K562 (cell line): ENCODE measurements around the gene PRSS12. TPM values are rescaled to one million over a fixed set of nuclear protein-coding genes. Genes with fewer than 3 reads are reported as not detected.

ENCODE experiments used
- ATAC-seq: fragments of 200-7000 bp; cut with Tn5 transposase; 3 replicates; pipeline ENCODE4 v1.9.1; 2020; ENCODE audit warnings: moderate library complexity
- BruUV-seq: library from RNA; stranded (reverse); fragments of 400-500 nt; replicated peaks from 2 replicates; lab custom pipeline; 2021; lab: Mats Ljungman, UMichigan
- CTCF ChIA-PET: fragments of 300-600 bp; formaldehyde crosslinking; extraction: SDS; loops from one replicate; lab custom pipeline; 2021; ENCODE audit warnings: low intra/inter-chr PET ratio; lab: Yijun Ruan, JAX
- POLR2A ChIA-PET: fragments of 300-600, 350-650 bp; sonication (Branson Sonifier 250); formaldehyde crosslinking; extraction: SDS; loops from one replicate; lab custom pipeline; 2021; ENCODE audit warnings: antibody characterized with exemption, inconsistent platforms; lab: Yijun Ruan, JAX
- DNase-seq, 4 experiments: peaks; one replicate each; pipeline versions ENCODE4 v3.0.0 to v3.0.0-alpha.2; 2011 to 2018; ENCODE audit warnings: low spot score in 3 of 4, mixed read lengths in 3 of 4; ENCODE audit errors: extremely low read depth in 1 of 4
- FAIRE-seq: peaks from 2 replicates; lab custom pipeline; 2011; peaks lifted over from hg19 to GRCh38; lab: Jason Lieb, UNC
- H2AFZ ChIP-seq: 2 replicates; pipeline ENCODE4 v1.6.0; 2011; ENCODE audit warnings: low read depth, low read length, control low read depth, inconsistent platforms
- H3K27ac ChIP-seq: fragments of 200-600 bp; 3 replicates; pipeline ENCODE4 v1.8.0; 2011; ENCODE audit warnings: low read depth, mild to moderate bottlenecking, control low read depth, inconsistent platforms, low read length, moderate library complexity, mixed read lengths; ENCODE audit errors: extremely low read depth
- H3K27me3 ChIP-seq, 2 experiments: fragments of 300-600 bp in 1 of 2; 2 replicates in 1 of 2; 3 replicates in 1 of 2; pipeline versions ENCODE4 v1.6.0 to v1.8.0; 2011; ENCODE audit warnings: inconsistent platforms in 2 of 2, low read length in 2 of 2, mild to moderate bottlenecking in 1 of 2, mixed read lengths in 1 of 2, moderate library complexity in 1 of 2; ENCODE audit not compliant: control insufficient read depth in 2 of 2, insufficient read depth in 2 of 2
- H3K36me3 ChIP-seq: fragments of 300-600 bp; 3 replicates; pipeline ENCODE4 v1.8.0; 2011; ENCODE audit warnings: mild to moderate bottlenecking, low read length, inconsistent platforms; ENCODE audit not compliant: control insufficient read depth, insufficient read depth
- H3K4me1 ChIP-seq, 2 experiments: fragments of 200-600 bp in 1 of 2; replicated peaks in 1 of 2; 2 replicates in 1 of 2; 3 replicates in 1 of 2; pipeline versions ENCODE4 v1.5.1 to v1.8.0; 2011; ENCODE audit warnings: inconsistent platforms in 2 of 2, low read length in 2 of 2, mild to moderate bottlenecking in 1 of 2, mixed read lengths in 1 of 2, moderate library complexity in 1 of 2; ENCODE audit not compliant: control insufficient read depth in 2 of 2, insufficient read depth in 2 of 2
- H3K4me2 ChIP-seq: 2 replicates; pipeline ENCODE4 v1.6.1; 2011; ENCODE audit warnings: low read length, control low read depth, inconsistent platforms, mixed read lengths; ENCODE audit not compliant: insufficient read depth
- H3K4me3 ChIP-seq: fragments of 200-600 bp; sonication (generic), shearing (Covaris generic); 2 replicates; pipeline ENCODE4 v1.5.1; 2016; ENCODE audit warnings: control low read depth, inconsistent platforms
- H3K79me2 ChIP-seq: fragments of 200-600 bp; 3 replicates; pipeline ENCODE4 v1.8.0; 2011; ENCODE audit warnings: low read length, inconsistent platforms; ENCODE audit not compliant: control insufficient read depth, insufficient read depth
- H3K9ac ChIP-seq, 2 experiments: 2 replicates each; pipeline versions ENCODE4 v1.6.0 to v1.6.1; 2011; ENCODE audit warnings: low read depth in 2 of 2, low read length in 2 of 2, control low read depth in 1 of 2, inconsistent platforms in 1 of 2, mild to moderate bottlenecking in 1 of 2, mixed read lengths in 1 of 2; ENCODE audit not compliant: insufficient read depth in 1 of 2
- H3K9me1 ChIP-seq: one replicate; pipeline ENCODE4 v1.6.0; 2011; ENCODE audit warnings: inconsistent platforms, mild to moderate bottlenecking, low read length, moderate library complexity; ENCODE audit not compliant: control insufficient read depth, insufficient read depth
- H3K9me3 ChIP-seq: replicated peaks from 2 replicates; pipeline ENCODE4 v1.5.1; 2011; ENCODE audit warnings: low read depth, low read length, inconsistent platforms; ENCODE audit not compliant: control insufficient read depth, insufficient read depth
- H4K20me1 ChIP-seq: replicated peaks from 2 replicates; pipeline ENCODE4 v1.6.1; 2011; ENCODE audit warnings: low read length, inconsistent platforms, mixed read lengths; ENCODE audit not compliant: control insufficient read depth, insufficient read depth
- ATF3 ChIP-seq, 2 experiments: fragments of 450-650 bp in 1 of 2; sonication (generic) in 1 of 2; formaldehyde crosslinking in 1 of 2; IDR thresholded peaks in 1 of 2; conservative IDR thresholded peaks in 1 of 2; 2 replicates each; pipeline versions ENCODE4 v1.6.1 to v1.8.1; 2016 to 2023; ENCODE audit warnings: mild to moderate bottlenecking in 2 of 2, moderate library complexity in 2 of 2, inconsistent platforms in 1 of 2, missing genetic modification reagents in 1 of 2
- CHCHD3 ChIP-seq: fragments of 250-450 bp; sonication (Bioruptor Pico); IDR thresholded peaks from 2 replicates; pipeline ENCODE4 v2.1.2; 2022; ENCODE audit warnings: mild to moderate bottlenecking
- FIP1L1 ChIP-seq: fragments of 200-400 bp; formaldehyde crosslinking; IDR thresholded peaks from 2 replicates; pipeline ENCODE4 v1.6.1; 2018; ENCODE audit warnings: mild to moderate bottlenecking, low read depth, low read length; ENCODE audit not compliant: poor library complexity, severe bottlenecking
- RUNX1 ChIP-seq: sonication (generic); IDR thresholded peaks from 2 replicates; pipeline ENCODE4 v1.6.1; 2016; ENCODE audit warnings: antibody characterized with exemption, low read depth
- TOE1 ChIP-seq, 2 experiments: fragments of 450-650 bp in 1 of 2; sonication (generic) in 1 of 2; formaldehyde crosslinking in 1 of 2; IDR thresholded peaks; 2 replicates each; pipeline versions ENCODE4 v1.7.1 to v1.8.0; 2016 to 2022; ENCODE audit warnings: borderline replicate concordance in 2 of 2, mild to moderate bottlenecking in 2 of 2, antibody characterized with exemption in 1 of 2, inconsistent platforms in 1 of 2, low read depth in 1 of 2, missing genetic modification reagents in 1 of 2, moderate library complexity in 1 of 2
- ZNF212 ChIP-seq: fragments of 450-650 bp; formaldehyde crosslinking; IDR thresholded peaks from 2 replicates; pipeline ENCODE4 v1.4.0; 2020; ENCODE audit warnings: mild to moderate bottlenecking
- ZNF282 ChIP-seq: sonication (generic); formaldehyde crosslinking; IDR thresholded peaks from 2 replicates; pipeline ENCODE4 v1.8.1; 2023; ENCODE audit warnings: missing genetic modification reagents
- ZNF354B ChIP-seq: fragments of 250-450 bp; sonication (Bioruptor Pico); IDR thresholded peaks from 2 replicates; pipeline ENCODE4 v1.4.0; 2020
- WGBS: fragments of 100-300 bp; shearing (Covaris generic); methylation state at CpG from one replicate; pipeline ENCODE4 v1.1.6; 2016; ENCODE audit warnings: low coverage, mixed read lengths; ENCODE audit not compliant: insufficient coverage; ENCODE audit errors: missing lambda C conversion rate; 5-methylcytosine and 5-hydroxymethylcytosine counted together
- in situ Hi-C: fragments of 300-500 bp; cut with MboI; formaldehyde crosslinking; loops from 4 replicates; pipeline ENCODE4 v1.15.0; 2018; ENCODE audit warnings: inconsistent platforms, mixed read lengths
- intact Hi-C: fragments of 100-400 bp; cut with micrococcal nuclease; formaldehyde crosslinking; loops from 2 replicates; pipeline ENCODE4 v1.14.2; 2022
- polyA plus RNA-seq, 8 experiments: library from polyadenylated mRNA; depleted of rRNA in 4 of 8; stranded (reverse) in 5 of 8; unstranded in 3 of 8; fragments of >200 nt; fragmentation: Nextera tagmentation in 2 of 8; fragmentation: Illumina TruSeq in 1 of 8; extraction: Ambion mirVana in 2 of 8; extraction: Trizol in 1 of 8; gene quantifications; 2 replicates each; pipeline versions ENCODE4 v1.2.1 to v1.2.3, GENCODE V29; 2011 to 2014; ENCODE audit warnings: inconsistent platforms in 1 of 8, missing spikeins in 1 of 8
- total RNA-seq, 7 experiments: library from RNA; depleted of rRNA in 6 of 7; stranded (reverse); fragments of >200 nt in 6 of 7; fragmentation: Illumina TruSeq in 2 of 7; extraction: Trizol in 2 of 7; gene quantifications; 2 replicates each; pipeline versions ENCODE4 v1.2.1 to v1.2.3, GENCODE V29; 2011 to 2021; ENCODE audit warnings: low replicate concordance in 1 of 7
- TF ChIP-seq, protein P1 (sequence below): sonication (generic); formaldehyde crosslinking; IDR thresholded peaks from 2 replicates; pipeline ENCODE4 v1.4.0; 2020; ENCODE audit warnings: mild to moderate bottlenecking, missing genetic modification reagents
- TF ChIP-seq, protein P2 (sequence below): fragments of 250-450 bp; sonication (Bioruptor Pico); IDR thresholded peaks from 2 replicates; pipeline ENCODE4 v1.9.0; 2021; ENCODE audit warnings: mild to moderate bottlenecking, inconsistent platforms
- TF ChIP-seq, protein P3 (sequence below): fragments of 450-650 bp; IDR thresholded peaks from 2 replicates; pipeline ENCODE4 v1.7.1; 2018; ENCODE audit warnings: mild to moderate bottlenecking, low read depth; ENCODE audit not compliant: partially characterized antibody

Gene PRSS12
- total and polyA plus RNA-seq, 9 of the 15 experiments (the other 6 are each of a cell fraction or from before 2014, with no cell fraction given) = 0.06 to 0.11 (median 0.09) TPM; not detected in 6

DNA sequence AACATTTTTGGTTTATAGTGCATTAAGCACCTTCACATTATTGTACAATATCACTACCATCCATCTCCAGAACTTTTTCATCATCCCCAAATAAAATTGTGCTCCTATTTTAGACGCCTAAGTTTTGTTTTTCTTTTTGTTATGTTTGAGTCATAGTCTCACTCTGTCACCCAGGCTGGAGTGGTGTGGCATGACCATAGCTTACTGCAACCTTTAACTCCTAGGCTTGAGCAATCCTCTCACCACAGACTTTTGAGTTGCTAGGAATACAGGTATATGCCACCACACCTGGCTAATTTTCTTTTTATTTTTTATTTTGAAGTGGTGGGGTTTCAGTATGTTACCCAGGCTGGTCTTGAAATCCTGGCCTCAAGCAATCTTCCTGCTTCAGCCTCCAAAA lies 33.9 kb downstream of the PRSS12 start:
- Histone ChIP-seq H3K9ac (no peak overlapping the region), H3K27ac (no peak overlapping the region), H3K9me3 (no peaks in the 10 kb centered on the region), H3K27me3 (no peaks in the 10 kb centered on the region), H2AFZ (no peak overlapping the region), H3K79me2 (no peaks in the 10 kb centered on the region), H3K36me3 (no peaks in the 10 kb centered on the region), H3K4me1 (no peaks in the 10 kb centered on the region), H3K4me3 (no peak overlapping the region), H3K9me1 (no peaks in the 10 kb centered on the region), H4K20me1 (no peaks in the 10 kb centered on the region), H3K4me2 (no peak overlapping the region)
- no TSS peak for BruUV-seq
- 0% methylated on average over 1 of the region's 1 CpG for WGBS
- TF ChIP-seq, protein P1, sequence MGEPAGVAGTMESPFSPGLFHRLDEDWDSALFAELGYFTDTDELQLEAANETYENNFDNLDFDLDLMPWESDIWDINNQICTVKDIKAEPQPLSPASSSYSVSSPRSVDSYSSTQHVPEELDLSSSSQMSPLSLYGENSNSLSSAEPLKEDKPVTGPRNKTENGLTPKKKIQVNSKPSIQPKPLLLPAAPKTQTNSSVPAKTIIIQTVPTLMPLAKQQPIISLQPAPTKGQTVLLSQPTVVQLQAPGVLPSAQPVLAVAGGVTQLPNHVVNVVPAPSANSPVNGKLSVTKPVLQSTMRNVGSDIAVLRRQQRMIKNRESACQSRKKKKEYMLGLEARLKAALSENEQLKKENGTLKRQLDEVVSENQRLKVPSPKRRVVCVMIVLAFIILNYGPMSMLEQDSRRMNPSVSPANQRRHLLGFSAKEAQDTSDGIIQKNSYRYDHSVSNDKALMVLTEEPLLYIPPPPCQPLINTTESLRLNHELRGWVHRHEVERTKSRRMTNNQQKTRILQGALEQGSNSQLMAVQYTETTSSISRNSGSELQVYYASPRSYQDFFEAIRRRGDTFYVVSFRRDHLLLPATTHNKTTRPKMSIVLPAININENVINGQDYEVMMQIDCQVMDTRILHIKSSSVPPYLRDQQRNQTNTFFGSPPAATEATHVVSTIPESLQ = no peak
- TF ChIP-seq ATF3 (IDR thresholded peaks at IDR 0.05) (no peak), ATF3 (CRISPR knock-in tag; conservative IDR thresholded peaks at IDR 0.05) (no peak), ZNF354B (CRISPR knock-in tag) (no peak), ZNF212 (CRISPR knock-in tag) (no peak), RUNX1 (no peak), FIP1L1 (no peak), CHCHD3 (CRISPR knock-in tag) (no peak), ZNF282 (CRISPR knock-in tag) (no peak), TOE1 (IDR thresholded peaks at IDR 0.05; ENCODE audit: borderline replicate concordance) (no peak), TOE1 (CRISPR knock-in tag; IDR thresholded peaks at IDR 0.05; ENCODE audit: borderline replicate concordance, low read depth) (no peak)
- TF ChIP-seq, protein P2, sequence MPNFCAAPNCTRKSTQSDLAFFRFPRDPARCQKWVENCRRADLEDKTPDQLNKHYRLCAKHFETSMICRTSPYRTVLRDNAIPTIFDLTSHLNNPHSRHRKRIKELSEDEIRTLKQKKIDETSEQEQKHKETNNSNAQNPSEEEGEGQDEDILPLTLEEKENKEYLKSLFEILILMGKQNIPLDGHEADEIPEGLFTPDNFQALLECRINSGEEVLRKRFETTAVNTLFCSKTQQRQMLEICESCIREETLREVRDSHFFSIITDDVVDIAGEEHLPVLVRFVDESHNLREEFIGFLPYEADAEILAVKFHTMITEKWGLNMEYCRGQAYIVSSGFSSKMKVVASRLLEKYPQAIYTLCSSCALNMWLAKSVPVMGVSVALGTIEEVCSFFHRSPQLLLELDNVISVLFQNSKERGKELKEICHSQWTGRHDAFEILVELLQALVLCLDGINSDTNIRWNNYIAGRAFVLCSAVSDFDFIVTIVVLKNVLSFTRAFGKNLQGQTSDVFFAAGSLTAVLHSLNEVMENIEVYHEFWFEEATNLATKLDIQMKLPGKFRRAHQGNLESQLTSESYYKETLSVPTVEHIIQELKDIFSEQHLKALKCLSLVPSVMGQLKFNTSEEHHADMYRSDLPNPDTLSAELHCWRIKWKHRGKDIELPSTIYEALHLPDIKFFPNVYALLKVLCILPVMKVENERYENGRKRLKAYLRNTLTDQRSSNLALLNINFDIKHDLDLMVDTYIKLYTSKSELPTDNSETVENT (CRISPR knock-in tag) = no peak
- TF ChIP-seq, protein P3, sequence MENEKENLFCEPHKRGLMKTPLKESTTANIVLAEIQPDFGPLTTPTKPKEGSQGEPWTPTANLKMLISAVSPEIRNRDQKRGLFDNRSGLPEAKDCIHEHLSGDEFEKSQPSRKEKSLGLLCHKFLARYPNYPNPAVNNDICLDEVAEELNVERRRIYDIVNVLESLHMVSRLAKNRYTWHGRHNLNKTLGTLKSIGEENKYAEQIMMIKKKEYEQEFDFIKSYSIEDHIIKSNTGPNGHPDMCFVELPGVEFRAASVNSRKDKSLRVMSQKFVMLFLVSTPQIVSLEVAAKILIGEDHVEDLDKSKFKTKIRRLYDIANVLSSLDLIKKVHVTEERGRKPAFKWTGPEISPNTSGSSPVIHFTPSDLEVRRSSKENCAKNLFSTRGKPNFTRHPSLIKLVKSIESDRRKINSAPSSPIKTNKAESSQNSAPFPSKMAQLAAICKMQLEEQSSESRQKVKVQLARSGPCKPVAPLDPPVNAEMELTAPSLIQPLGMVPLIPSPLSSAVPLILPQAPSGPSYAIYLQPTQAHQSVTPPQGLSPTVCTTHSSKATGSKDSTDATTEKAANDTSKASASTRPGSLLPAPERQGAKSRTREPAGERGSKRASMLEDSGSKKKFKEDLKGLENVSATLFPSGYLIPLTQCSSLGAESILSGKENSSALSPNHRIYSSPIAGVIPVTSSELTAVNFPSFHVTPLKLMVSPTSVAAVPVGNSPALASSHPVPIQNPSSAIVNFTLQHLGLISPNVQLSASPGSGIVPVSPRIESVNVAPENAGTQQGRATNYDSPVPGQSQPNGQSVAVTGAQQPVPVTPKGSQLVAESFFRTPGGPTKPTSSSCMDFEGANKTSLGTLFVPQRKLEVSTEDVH = no peak
- FAIRE-seq = peak; percentile 40
- no peak for DNase-seq
- ChIA-PET POLR2A (no interaction called here), CTCF (no interaction called here)
- no peak for ATAC-seq
- intact Hi-C loops = no loop called here
- in situ Hi-C loops = no loop called here
